Right ventricle myocardium inferior (tissue), 1 donor: ENCODE results near the gene GLOD4. TPM values are rescaled to one million over a fixed set of nuclear protein-coding genes. Genes with fewer than 3 reads are reported as not detected.
"Not testable (repeated sequence)": the region's sequence is repeated elsewhere in the genome, so short reads cannot be mapped to it uniquely, and the experiment has no call there.

Source experiments
- ATAC-seq: fragments of 200-7000 bp; cut with Tn5 transposase; one replicate; pipeline ENCODE4 v1.9.1; 2020; ENCODE audit warnings: mild to moderate bottlenecking, moderate library complexity
- DNase-seq: peaks from one replicate; pipeline ENCODE4 v3.0.0; 2021; ENCODE audit errors: missing footprints
- intact Hi-C: fragments of 100-400 bp; cut with DNase I; formaldehyde crosslinking; loops from one replicate; pipeline ENCODE4 v1.11.0; 2022
- total RNA-seq: library from RNA; stranded (reverse); fragmentation: NEBNext Ultra II Directional; extraction: Animal tissue kit (Norgen Biotek cat#: 25700); gene quantifications from one replicate; pipeline ENCODE4 v1.2.1, GENCODE V29; 2021
- donor health status: DM: no; HTN: yes; CAD: no; lungs with severe emphysema.

Gene GLOD4
- total RNA-seq, 1 donor from 2014 or later = 21.2 TPM

DNA sequence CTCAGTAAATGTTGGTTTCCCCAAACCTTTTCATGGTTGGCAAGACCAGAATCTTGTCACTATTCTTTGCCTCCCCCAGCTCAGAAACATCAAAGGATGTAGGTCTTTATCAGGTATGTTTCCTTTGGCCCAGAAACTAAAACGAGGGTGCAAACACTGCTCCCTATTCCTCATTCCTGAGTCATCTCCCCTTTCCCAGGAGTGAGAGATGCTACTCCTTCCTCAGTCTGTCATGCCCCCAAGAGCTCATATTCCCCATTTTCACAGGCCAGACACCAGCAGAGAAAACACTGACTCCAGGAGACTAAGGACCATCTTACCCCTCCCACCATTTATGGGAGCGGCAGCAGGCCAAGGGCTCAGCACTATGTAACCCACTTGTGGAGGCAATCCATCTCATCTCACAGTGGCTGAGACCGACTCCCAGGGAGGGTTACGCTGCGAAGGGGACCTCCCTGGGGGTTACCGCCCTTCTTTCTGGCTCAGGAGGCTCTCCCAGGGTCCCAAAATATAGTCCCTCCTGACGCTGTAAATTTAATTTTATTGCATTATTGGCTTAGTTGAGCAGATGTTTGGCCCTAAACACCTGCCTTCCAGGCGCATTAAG, 31.5 kb downstream of the GLOD4 start:
- no peak for DNase-seq
- no peak for ATAC-seq
- intact Hi-C loops = no loop called here

- intact Hi-C loops, ATAC-seq, DNase-seq: not testable (repeated sequence)
Measured at GRCh38 chr17:749359-749758, 32.7 kb downstream of the GLOD4 start.

DNA sequence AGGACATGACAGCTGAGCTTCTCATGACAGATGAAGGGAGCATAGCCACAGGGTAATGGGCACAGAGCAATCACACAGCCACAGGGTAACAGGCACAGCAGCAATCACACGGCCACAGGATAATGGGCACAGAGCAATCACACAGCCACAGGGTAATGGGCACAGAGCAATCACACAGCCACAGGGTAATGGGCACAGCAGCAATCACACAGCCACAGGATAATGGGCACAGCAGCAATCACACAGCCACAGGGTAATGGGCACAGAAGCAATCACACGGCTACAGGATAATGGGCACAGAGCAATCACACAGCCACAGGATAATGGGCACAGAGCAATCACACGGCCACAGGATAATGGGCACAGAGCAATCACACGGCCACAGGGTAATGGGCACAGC, 33.5 kb downstream of the GLOD4 start:
- DNase-seq, ATAC-seq, intact Hi-C loops: not testable (repeated sequence)

DNA sequence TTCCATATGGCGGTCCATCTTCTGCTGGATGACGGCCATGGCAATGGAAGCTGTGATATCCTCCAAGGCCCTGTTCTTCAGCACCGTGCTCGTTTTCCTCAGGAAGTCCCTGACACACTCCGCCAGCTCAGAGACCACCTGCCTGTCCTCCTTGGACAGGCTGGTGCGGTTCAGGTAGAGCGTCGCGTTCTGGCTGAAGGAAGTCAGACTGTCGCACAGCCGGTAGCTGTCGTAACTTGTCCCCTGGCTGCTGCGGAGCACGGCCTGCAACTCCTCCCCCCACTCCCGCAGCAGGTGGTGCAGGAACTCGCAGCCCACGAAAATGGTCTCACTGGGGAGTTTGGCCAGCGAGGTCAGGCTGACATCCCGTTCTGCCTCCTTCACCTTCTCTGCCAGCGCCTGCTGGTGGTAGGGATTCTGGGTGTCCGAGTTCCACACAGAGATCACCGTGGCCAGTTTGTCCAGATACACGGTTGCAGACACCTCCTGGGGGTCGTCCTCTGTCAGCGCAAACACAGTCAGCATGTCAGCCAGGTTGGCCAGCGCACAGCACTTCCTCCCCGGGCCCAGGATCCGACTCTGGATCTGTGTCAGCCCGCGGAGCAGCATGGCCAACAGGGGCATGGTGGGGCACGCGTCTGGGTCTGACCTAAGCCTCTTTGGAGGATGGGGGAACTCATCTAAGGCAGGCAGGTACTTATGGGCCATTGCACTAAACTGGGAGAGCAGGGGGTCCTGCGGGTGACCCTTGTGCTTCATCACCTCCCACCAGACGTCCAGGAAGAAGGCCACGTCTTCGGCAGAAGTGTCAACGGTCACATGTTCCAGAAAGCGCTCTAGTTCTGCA, 35.1 kb downstream of the GLOD4 start:
- ATAC-seq = no peak
- intact Hi-C loops = no loop called here

DNA sequence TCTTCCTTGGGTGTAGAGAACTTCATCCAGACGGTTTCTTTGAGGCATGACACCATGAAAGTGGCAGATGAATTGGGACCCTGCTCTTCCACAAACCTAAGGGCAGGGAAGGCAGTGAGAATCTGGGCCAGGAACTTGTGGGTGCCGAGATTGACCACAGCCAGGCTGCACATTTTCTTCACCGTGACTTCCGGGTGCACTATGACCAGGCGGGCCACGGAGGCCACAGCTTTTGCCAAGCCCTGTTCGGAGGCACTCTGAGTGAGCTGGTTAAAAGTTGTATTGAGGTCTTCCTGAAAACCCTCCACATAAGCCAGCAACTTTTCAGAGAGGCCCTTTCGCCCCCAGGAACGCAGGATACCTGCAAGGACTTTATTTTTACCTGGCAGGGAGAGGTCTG, 35.9 kb downstream of the GLOD4 start:
- no peak for ATAC-seq
- no peak for DNase-seq
- intact Hi-C loops = no loop called here

More for the DNA sequence above, 35.1 kb downstream of the GLOD4 start:
- DNase-seq = no peak

- DNase-seq (no peak), ATAC-seq (peak; percentile 23)
Measured at GRCh38 chr17:745406-745805, 36.7 kb downstream of the GLOD4 start.

DNA sequence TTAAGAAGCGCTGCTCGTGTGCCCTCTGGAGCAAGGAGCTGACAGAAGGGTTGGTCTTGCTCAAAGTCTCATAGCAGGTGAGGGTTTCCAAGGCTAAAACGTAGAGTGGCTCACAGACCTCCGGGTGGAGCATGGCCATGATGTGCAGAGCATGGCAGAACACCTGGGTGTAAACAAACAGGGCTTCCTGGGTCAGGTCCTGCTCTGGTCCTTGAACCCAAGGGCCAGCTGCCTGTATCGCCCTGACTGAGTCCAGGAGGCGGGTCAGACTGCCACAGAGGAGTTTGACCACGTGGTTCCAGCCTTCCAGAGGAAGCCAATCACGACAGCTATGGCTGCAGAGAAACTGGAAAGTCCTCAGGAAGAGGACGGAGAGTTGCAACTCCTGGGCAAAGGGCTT, 37.1 kb downstream of the GLOD4 start:
- no peak for ATAC-seq
- intact Hi-C loops = no loop called here

More at GRCh38 chr17:745406-745805, 36.7 kb downstream of the GLOD4 start:
- intact Hi-C loops = no loop called here

GRCh38 chr17:743139-743538, 38.9 kb downstream of the GLOD4 start:
- DNase-seq (no peak), ATAC-seq (no peak)
- intact Hi-C loops = no loop called here

More for the DNA sequence above, 37.1 kb downstream of the GLOD4 start:
- no peak for DNase-seq

DNA sequence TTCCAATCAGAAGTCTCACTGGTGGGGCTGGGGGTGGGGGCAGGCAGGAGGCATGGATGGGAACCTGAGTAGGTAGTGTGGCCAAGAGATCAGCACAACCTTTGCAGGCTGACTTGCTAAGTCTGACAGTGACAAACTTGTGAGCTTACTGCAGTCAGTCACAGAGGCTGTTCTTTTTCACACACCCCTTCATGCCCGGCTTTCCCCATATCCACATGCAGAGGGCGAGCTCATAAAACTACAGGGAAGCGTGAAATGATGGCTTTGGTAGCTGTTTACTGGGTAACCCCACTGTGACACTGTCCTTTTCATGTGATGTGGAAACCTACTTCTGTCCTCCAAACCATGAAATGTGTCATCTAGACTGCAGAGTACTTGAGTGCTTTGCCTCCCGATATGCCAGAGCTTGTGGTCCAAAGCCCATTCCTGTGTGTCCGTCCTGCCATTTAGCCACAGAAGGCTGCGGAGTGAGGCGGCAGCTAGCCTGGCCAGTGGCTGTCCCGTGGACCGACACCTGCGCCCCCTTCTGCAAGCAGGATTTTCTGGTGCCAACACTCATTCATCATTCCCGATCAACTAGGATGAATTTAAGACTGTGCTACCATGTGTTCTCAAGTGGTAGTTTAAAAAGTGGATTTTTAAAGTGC, 39.8 kb downstream of the GLOD4 start:
- intact Hi-C loops = no loop called here
- DNase-seq (no peak), ATAC-seq (no peak)

GRCh38 chr17:740240-741017, 41.7 kb downstream of the GLOD4 start:
- ATAC-seq (no peak), DNase-seq (no peak)
- intact Hi-C loops = no loop called here

- ATAC-seq = no peak
- no peak for DNase-seq
- intact Hi-C loops = no loop called here
Measured at GRCh38 chr17:737561-738113, 44.4 kb downstream of the GLOD4 start.

DNA sequence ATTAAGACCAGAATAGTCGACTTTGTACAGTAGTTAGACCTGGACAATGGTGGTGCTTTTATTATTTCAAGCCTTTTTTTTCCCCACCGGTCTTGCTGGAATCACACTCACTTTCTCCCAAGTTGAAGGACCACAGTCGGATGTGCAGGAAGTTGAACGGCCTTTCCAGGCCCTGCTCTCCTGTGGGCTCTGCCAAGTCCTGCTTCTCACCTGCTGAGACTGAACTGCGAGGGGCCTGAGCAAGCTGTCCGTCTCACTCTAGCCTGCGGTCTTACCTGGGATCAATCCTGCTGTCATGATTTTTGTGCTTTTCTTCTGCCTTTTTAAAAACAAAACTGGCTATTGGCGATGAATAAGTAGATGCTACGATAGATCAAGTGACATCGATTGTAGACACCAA, 48.3 kb downstream of the GLOD4 start:
- ATAC-seq (no peak), DNase-seq (no peak)
- intact Hi-C loops = no loop called here

- peak; percentile 40 for ATAC-seq
- peak; percentile 74 for DNase-seq
- intact Hi-C loops = no loop called here
Measured at GRCh38 chr17:732902-733720, 49.0 kb downstream of the GLOD4 start.

- intact Hi-C loops = no loop called here
- ATAC-seq = peak; percentile 89
- DNase-seq = peak; percentile 84
Measured at GRCh38 chr17:732067-732901, 49.8 kb downstream of the GLOD4 start, which contains the start of gene TLCD3A. TLCD3A (plus strand) TSS chr17:732596; CDS start chr17:732648, 52 bp downstream.

DNA sequence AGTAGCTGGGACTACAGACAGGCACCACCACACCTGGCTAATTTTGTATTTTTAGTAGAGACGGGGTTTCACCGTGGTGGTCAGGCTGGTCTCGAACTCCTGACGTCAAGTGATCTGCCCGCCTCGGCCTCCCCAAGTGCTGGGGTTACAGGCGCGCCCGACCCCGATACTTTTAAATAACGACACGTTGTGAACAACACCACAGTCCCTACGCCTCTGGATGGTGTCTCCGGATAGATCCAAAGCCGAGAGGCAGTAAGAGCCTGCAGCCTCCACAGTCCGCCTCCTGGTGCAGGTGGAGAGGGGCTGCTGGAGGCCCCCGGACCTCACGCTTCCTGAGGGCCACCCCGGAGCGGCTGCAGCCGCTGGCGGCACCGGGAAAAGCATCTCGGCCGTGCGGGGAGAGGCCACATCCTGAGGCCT, 50.4 kb downstream of the GLOD4 start:
- no peak for DNase-seq
- ATAC-seq = peak; percentile 15
- intact Hi-C loops = no loop called here

GRCh38 chr17:728911-729310, 53.2 kb downstream of the GLOD4 start:
- ATAC-seq = no peak
- intact Hi-C loops = no loop called here
- DNase-seq = no peak
